HepG2 (cell line): ENCODE measurements around the gene FITM1. TPM values are rescaled to one million over a fixed set of nuclear protein-coding genes. Genes with fewer than 3 reads are reported as not detected.

ENCODE experiments used
- ADNP ChIP-seq: sonication (generic); formaldehyde crosslinking; IDR thresholded peaks from 2 replicates; pipeline ENCODE4 v1.4.0; 2020; ENCODE audit warnings: missing genetic modification reagents
- E2F1 ChIP-seq: sonication (generic); formaldehyde crosslinking; IDR thresholded peaks from 2 replicates; pipeline ENCODE4 v1.5.0; 2020; ENCODE audit warnings: missing genetic modification reagents
- HMG20B ChIP-seq: conservative IDR thresholded peaks from 2 replicates; pipeline ENCODE4 v1.6.1; 2016; ENCODE audit warnings: missing genetic modification reagents, missing compliant biosample characterization
- HMGA1 ChIP-seq: sonication (generic); formaldehyde crosslinking; conservative IDR thresholded peaks from 2 replicates; pipeline ENCODE4 v1.4.0; 2020; ENCODE audit warnings: missing genetic modification reagents
- HOXA5 ChIP-seq: sonication (generic); formaldehyde crosslinking; IDR thresholded peaks from 2 replicates; pipeline ENCODE4 v1.4.0; 2020; ENCODE audit warnings: missing genetic modification reagents
- LBX2 ChIP-seq: sonication (generic); formaldehyde crosslinking; IDR thresholded peaks from 2 replicates; pipeline ENCODE4 v1.5.0; 2020; ENCODE audit warnings: missing genetic modification reagents, mild to moderate bottlenecking, borderline replicate concordance
- MED1 ChIP-seq: sonication (generic); formaldehyde crosslinking; IDR thresholded peaks from 2 replicates; pipeline ENCODE4 v1.4.0; 2020; ENCODE audit warnings: missing genetic modification reagents
- MTERF4 ChIP-seq: sonication (generic); formaldehyde crosslinking; IDR thresholded peaks from 2 replicates; pipeline ENCODE4 v1.8.0; 2023; ENCODE audit warnings: mild to moderate bottlenecking, missing genetic modification reagents
- PRDM15 ChIP-seq: sonication (generic); formaldehyde crosslinking; IDR thresholded peaks from 2 replicates; pipeline ENCODE4 v1.4.0; 2020; ENCODE audit warnings: missing genetic modification reagents
- RBAK ChIP-seq: sonication (generic); formaldehyde crosslinking; IDR thresholded peaks from 2 replicates; pipeline ENCODE4 v1.5.1; 2020; ENCODE audit warnings: mild to moderate bottlenecking, missing genetic modification reagents
- RELA ChIP-seq: sonication (generic); formaldehyde crosslinking; IDR thresholded peaks from 2 replicates; pipeline ENCODE4 v1.4.0; 2020; ENCODE audit warnings: missing genetic modification reagents
- SAP130 ChIP-seq: IDR thresholded peaks from 2 replicates; pipeline ENCODE4 v1.6.1; 2016; ENCODE audit warnings: low read depth
- SMARCC2 ChIP-seq: fragments of 450-650 bp; IDR thresholded peaks from 2 replicates; pipeline ENCODE4 v1.6.1; 2017; ENCODE audit warnings: antibody characterized with exemption, mild to moderate bottlenecking
- SYNCRIP ChIP-seq: fragments of 200-400 bp; formaldehyde crosslinking; IDR thresholded peaks from 2 replicates; pipeline ENCODE4 v1.6.1; 2018; ENCODE audit warnings: mild to moderate bottlenecking, low read depth, low read length; ENCODE audit not compliant: insufficient read depth
- TARDBP ChIP-seq: sonication (generic); formaldehyde crosslinking; IDR thresholded peaks from 2 replicates; pipeline ENCODE4 v1.8.0; 2022; ENCODE audit warnings: mild to moderate bottlenecking, missing genetic modification reagents
- TBX2 ChIP-seq: sonication (generic); formaldehyde crosslinking; IDR thresholded peaks from 2 replicates; pipeline ENCODE4 v1.5.0; 2020; ENCODE audit warnings: missing genetic modification reagents, mild to moderate bottlenecking, borderline replicate concordance
- ZNF460 ChIP-seq: sonication (generic); formaldehyde crosslinking; IDR thresholded peaks from 2 replicates; pipeline ENCODE4 v1.5.1; 2020; ENCODE audit warnings: missing genetic modification reagents, mild to moderate bottlenecking, borderline replicate concordance
- ZNF720 ChIP-seq: sonication (generic); formaldehyde crosslinking; IDR thresholded peaks from 2 replicates; pipeline ENCODE4 v1.4.0; 2020; ENCODE audit warnings: missing genetic modification reagents
- ZNF773 ChIP-seq: sonication (generic); formaldehyde crosslinking; IDR thresholded peaks from 2 replicates; pipeline ENCODE4 v1.4.0; 2020; ENCODE audit warnings: missing genetic modification reagents, borderline replicate concordance
- polyA plus RNA-seq, 8 experiments: library from polyadenylated mRNA; depleted of rRNA in 3 of 8; stranded (reverse) in 7 of 8; unstranded in 1 of 8; fragments of >200 nt; fragmentation: Illumina TruSeq in 4 of 8; extraction: Trizol in 4 of 8; gene quantifications; 2 replicates each; pipeline versions ENCODE4 v1.2.1 to v1.2.3, GENCODE V29; 2011 to 2016; ENCODE audit warnings: low read depth in 4 of 8, missing spikeins in 1 of 8, mixed read lengths in 1 of 8; ENCODE audit not compliant: insufficient read depth in 1 of 8
- total RNA-seq, 5 experiments: library from RNA; depleted of rRNA; stranded (reverse); fragments of >200 nt; fragmentation: Illumina TruSeq; extraction: Trizol; gene quantifications; 2 replicates each; pipeline ENCODE4 v1.2.3, GENCODE V29; 2016; ENCODE audit warnings: low read depth in 1 of 5
- TF ChIP-seq, protein P1 (sequence below): sonication (generic); formaldehyde crosslinking; conservative IDR thresholded peaks from 2 replicates; pipeline ENCODE4 v1.8.0; 2022; ENCODE audit warnings: mild to moderate bottlenecking, moderate library complexity, missing genetic modification reagents

The FITM1 gene
- total and polyA plus RNA-seq, 2 of the 13 experiments (the other 11 are each of a cell fraction or from before 2014, with no cell fraction given): 2.7 to 5.8 TPM

- TF ChIP-seq SMARCC2: no peak
- no peak for TF ChIP-seq PRDM15 (CRISPR knock-in tag)
- peak; percentile 97 for TF ChIP-seq SAP130 (CRISPR knock-in tag)
- TF ChIP-seq E2F1 (CRISPR knock-in tag): peak; percentile 94
- peak; percentile 14; the same call in 1 of the 2 replicates for TF ChIP-seq ZNF720 (CRISPR knock-in tag)
- peak; percentile 81 for TF ChIP-seq HMG20B (CRISPR knock-in tag)
- TF ChIP-seq ADNP (CRISPR knock-in tag): peak; percentile 7
- TF ChIP-seq LBX2 (CRISPR knock-in tag): peak; percentile 79; the same call in 1 of the 2 replicates
- no peak for TF ChIP-seq SYNCRIP
- peak; percentile 96 for TF ChIP-seq TBX2 (CRISPR knock-in tag)
- peak; percentile 94 for TF ChIP-seq HOXA5 (CRISPR knock-in tag)
- no peak for TF ChIP-seq HMGA1
- TF ChIP-seq ZNF460 (CRISPR knock-in tag): no peak
- TF ChIP-seq, protein P1, sequence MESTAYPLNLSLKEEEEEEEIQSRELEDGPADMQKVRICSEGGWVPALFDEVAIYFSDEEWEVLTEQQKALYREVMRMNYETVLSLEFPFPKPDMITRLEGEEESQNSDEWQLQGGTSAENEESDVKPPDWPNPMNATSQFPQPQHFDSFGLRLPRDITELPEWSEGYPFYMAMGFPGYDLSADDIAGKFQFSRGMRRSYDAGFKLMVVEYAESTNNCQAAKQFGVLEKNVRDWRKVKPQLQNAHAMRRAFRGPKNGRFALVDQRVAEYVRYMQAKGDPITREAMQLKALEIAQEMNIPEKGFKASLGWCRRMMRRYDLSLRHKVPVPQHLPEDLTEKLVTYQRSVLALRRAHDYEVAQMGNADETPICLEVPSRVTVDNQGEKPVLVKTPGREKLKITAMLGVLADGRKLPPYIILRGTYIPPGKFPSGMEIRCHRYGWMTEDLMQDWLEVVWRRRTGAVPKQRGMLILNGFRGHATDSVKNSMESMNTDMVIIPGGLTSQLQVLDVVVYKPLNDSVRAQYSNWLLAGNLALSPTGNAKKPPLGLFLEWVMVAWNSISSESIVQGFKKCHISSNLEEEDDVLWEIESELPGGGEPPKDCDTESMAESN (CRISPR knock-in tag): peak; percentile 99
- peak; percentile 84 for TF ChIP-seq RELA (CRISPR knock-in tag)
- TF ChIP-seq RBAK (CRISPR knock-in tag): peak; percentile 63; the same call in 1 of the 2 replicates
- peak; percentile 81 for TF ChIP-seq TARDBP
- no peak for TF ChIP-seq MTERF4 (CRISPR knock-in tag)
- TF ChIP-seq MED1 (CRISPR knock-in tag): peak; percentile 75
- peak; percentile 95 for TF ChIP-seq ZNF773 (CRISPR knock-in tag)
These were observed 10.8 kb downstream of the FITM1 start, which contains the start of gene EMC9 (continued) for GRCh38 chr14:24141097-24141880.
